ENCODE measurements around the gene ERICH3. TPM values are rescaled to one million over a fixed set of nuclear protein-coding genes. Genes with fewer than 3 reads are reported as not detected.

Gene ERICH3
- total RNA-seq, 4 donors from 2014 or later = not detected

DNA sequence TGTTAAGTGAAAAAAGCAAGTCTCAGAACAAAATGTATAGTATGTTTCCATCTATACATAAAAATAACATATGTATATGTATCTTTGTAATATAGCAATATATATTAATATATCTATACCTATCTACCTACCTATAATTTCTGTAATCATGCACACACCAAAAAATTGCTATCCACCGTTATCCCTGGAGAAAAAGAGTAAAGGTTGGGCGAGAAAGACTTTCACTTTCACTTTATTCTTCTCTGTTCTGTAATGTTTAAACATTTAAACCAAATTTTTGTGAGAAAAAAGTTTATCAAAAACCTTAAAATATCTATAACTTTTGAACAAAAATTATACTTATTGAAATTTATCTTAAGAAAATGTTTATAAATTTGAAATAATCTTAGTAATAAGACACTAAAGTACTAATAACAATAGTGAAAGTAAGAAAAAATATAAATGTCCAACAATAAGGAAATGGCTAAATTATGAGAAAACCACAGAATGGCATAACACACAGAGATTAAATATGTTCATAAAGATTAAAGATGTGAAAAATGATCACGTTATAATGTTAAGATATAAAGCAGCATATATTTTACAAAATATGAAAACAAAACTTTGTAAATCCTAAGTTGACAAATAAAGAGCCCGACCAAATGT is 87.2 kb downstream of the ERICH3 start:
- Histone ChIP-seq H3K9me3 (no peaks in the 10 kb centered on the region), H3K4me3 (peak overlapping the region in 1 of 4 donors; percentile 13), H3K36me3 (no peaks in the 10 kb centered on the region), H3K27me3 (no peaks in the 10 kb centered on the region), H3K4me1 (no peaks in the 10 kb centered on the region), H3K27ac (no peak overlapping the region)
- 66 to 69% methylated on average over 4 of the region's 4 CpGs for WGBS, 2 donors
- TF ChIP-seq, protein P1, sequence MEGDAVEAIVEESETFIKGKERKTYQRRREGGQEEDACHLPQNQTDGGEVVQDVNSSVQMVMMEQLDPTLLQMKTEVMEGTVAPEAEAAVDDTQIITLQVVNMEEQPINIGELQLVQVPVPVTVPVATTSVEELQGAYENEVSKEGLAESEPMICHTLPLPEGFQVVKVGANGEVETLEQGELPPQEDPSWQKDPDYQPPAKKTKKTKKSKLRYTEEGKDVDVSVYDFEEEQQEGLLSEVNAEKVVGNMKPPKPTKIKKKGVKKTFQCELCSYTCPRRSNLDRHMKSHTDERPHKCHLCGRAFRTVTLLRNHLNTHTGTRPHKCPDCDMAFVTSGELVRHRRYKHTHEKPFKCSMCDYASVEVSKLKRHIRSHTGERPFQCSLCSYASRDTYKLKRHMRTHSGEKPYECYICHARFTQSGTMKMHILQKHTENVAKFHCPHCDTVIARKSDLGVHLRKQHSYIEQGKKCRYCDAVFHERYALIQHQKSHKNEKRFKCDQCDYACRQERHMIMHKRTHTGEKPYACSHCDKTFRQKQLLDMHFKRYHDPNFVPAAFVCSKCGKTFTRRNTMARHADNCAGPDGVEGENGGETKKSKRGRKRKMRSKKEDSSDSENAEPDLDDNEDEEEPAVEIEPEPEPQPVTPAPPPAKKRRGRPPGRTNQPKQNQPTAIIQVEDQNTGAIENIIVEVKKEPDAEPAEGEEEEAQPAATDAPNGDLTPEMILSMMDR (IDR thresholded peaks at IDR 0.05) = no peak
- TF ChIP-seq POLR2A (IDR thresholded peaks at IDR 0.05) = no peak
- intact Hi-C loops (cut with DNase I) = no loop called here
- no peak for DNase-seq

DNA sequence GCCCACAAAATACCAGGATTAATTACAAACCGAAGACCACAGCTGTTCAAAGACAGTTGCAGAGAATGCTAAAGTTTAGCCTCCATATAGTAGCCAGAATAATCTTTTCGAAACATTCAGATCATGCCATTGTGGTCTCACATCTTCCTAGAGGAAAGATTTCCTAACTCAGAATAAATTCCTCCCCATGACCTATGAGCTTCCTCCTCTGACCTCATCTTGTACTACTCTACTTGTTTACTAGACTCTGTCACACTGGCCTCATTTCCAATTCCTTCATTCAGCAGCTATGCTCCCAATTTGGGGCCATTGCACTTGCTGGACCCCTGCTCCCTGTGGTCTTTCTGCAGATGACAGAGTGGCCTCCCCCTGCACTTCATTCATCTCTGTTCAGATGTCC is 89.4 kb downstream of the ERICH3 start:
- Histone ChIP-seq H3K27me3 (no peaks in the 10 kb centered on the region), H3K27ac (no peak overlapping the region), H3K4me1 (no peaks in the 10 kb centered on the region), H3K4me3 (no peak overlapping the region), H3K9me3 (no peaks in the 10 kb centered on the region), H3K36me3 (no peaks in the 10 kb centered on the region)
- intact Hi-C loops (cut with DNase I) = no loop called here
- TF ChIP-seq, protein P1 (IDR thresholded peaks at IDR 0.05) = no peak
- TF ChIP-seq POLR2A (IDR thresholded peaks at IDR 0.05) = no peak
- no peak for DNase-seq
- WGBS, 2 donors = 71 to 84% methylated on average over 2 of the region's 2 CpGs

DNA sequence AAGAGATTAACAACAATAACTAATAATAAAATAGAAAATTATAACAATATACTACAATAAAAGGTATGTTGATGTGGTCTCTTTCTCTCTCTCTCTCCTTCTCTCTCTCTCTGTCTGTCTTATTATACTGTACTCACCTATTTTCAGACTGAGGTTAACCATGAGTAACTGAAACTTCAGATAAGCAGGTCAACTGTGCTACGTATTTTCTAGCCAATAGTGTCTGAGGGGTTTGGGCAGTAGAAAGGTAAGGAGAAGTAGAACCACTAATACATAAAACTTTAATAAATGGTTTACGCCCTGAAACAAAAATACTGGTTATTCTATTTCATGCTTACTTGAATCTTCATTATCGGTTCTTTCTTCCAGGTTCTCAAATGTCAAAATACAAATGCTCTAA is 90.2 kb downstream of the ERICH3 start:
- Histone ChIP-seq H3K36me3 (no peaks in the 10 kb centered on the region), H3K4me3 (no peak overlapping the region), H3K9me3 (no peaks in the 10 kb centered on the region), H3K4me1 (no peaks in the 10 kb centered on the region), H3K27ac (no peak overlapping the region), H3K27me3 (no peaks in the 10 kb centered on the region)
- TF ChIP-seq, protein P1 (IDR thresholded peaks at IDR 0.05) = no peak
- TF ChIP-seq POLR2A (IDR thresholded peaks at IDR 0.05) = no peak
- intact Hi-C loops (cut with DNase I) = no loop called here
- DNase-seq = no peak
- 82% methylated on average over 3 of the region's 3 CpGs for WGBS, 2 donors

DNA sequence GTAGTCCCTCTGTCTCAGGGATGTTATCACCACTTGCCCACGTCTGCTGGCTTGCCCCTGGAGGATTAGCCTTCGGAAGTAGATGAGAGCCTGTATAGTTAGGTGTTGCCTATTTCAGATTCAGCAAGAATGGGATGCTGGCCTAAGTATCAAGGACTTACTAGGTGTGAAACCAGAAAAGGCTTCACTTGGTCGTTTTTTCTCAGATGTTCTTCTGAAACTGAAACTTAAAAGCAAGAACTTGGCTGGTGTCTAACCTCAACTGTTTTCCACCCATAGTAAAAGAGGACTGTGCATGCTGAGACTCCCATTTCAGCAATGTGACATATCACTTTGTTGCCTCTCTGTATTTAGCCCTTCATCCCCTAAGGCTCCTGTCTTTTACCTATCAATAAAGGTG is 94.2 kb downstream of the ERICH3 start:
- no peaks in the 10 kb centered on the region for H3K36me3 ChIP-seq
- TF ChIP-seq POLR2A (IDR thresholded peaks at IDR 0.05) = no peak
- TF ChIP-seq, protein P1 (IDR thresholded peaks at IDR 0.05) = no peak
- no peaks in the 10 kb centered on the region for H3K4me1 ChIP-seq
- no peaks in the 10 kb centered on the region for H3K9me3 ChIP-seq
- DNase-seq = no peak
- H3K27me3 ChIP-seq = no peaks in the 10 kb centered on the region
- H3K27ac ChIP-seq = no peak overlapping the region
- intact Hi-C loops (cut with DNase I) = no loop called here
- no peak overlapping the region for H3K4me3 ChIP-seq
- WGBS, 2 donors = 31 to 48% methylated on average over 3 of the region's 3 CpGs

DNA sequence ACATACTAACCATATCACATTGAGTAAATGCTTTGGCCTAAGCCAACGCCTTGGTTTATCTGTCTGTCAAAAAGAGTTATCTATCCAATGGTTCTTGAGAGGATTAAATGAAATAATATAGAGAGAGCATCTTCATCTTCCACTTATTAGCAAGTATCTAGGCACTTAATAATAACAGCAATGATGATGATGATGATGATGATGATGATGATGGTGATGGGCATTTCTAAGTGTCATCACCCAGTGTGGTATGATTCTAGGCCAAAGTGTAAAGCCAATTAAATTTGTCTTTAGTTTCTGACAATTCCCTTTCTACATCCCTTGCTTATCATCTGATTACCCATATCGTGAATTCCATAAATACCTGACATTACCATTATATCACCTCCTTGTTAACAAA is 95.5 kb downstream of the ERICH3 start:
- intact Hi-C loops (cut with DNase I) = no loop called here
- Histone ChIP-seq H3K36me3 (no peaks in the 10 kb centered on the region), H3K4me3 (no peak overlapping the region), H3K27ac (no peak overlapping the region), H3K9me3 (no peaks in the 10 kb centered on the region), H3K27me3 (no peaks in the 10 kb centered on the region), H3K4me1 (no peaks in the 10 kb centered on the region)
- 74 to 83% methylated on average over 2 of the region's 2 CpGs for WGBS, 2 donors
- TF ChIP-seq, protein P1 (IDR thresholded peaks at IDR 0.05) = no peak
- no peak for TF ChIP-seq POLR2A (IDR thresholded peaks at IDR 0.05)
- no peak for DNase-seq
